ENCODE data around the gene GRWD1.
"Not testable (repeated sequence)": the region's sequence is repeated elsewhere in the genome, so short reads cannot be mapped to it uniquely, and the experiment has no call there.

GRWD1 gene

DNA sequence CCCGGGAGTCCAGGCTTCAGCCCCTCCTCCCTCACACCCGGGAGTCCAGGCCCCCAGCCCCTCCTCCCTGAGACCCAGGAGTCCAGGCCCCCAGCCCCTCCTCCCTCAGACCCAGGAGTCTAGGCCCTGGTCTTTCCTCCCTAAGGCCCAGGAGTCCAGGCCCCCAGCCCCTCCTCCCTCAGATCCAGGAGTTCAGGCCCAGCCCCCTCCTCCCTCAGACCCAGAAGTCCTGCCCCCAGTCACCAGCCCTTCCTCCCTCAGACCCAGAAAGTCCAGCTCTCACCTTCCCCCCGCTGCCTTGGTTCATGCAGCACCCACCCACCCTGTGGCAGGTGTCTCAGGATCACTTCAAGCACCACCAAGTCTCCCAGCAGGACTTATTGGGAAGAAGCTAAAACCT is 37.5 kb downstream of the GRWD1 start:
- Histone ChIP-seq H4K20me1 (ENCODE audit: insufficient read depth, low read length) (no peaks in the 10 kb centered on the region), H2AFZ (ENCODE audit: low read length) (no peak overlapping the region), H3K79me2 (ENCODE audit: insufficient read depth, low read length) (no peaks in the 10 kb centered on the region), H3K9me3 (ENCODE audit: low read length) (no peaks in the 10 kb centered on the region), H3K9me2 (ENCODE audit: low read depth, low read length) (no peaks in the 10 kb centered on the region), H3K4me2 (ENCODE audit: low read length) (no peak overlapping the region), H3K4me1 (ENCODE audit: insufficient read depth, low read length, severe bottlenecking) (no peaks in the 10 kb centered on the region), H3K27me3 (ENCODE audit: insufficient read depth, low read length) (no peaks in the 10 kb centered on the region), H3K9ac (ENCODE audit: low read length) (no peak overlapping the region), H3K27ac (ENCODE audit: low read depth, low read length, poor library complexity, severe bottlenecking) (no peak overlapping the region), H3K4me3 (ENCODE audit: low read depth, low read length, poor library complexity, severe bottlenecking) (no peak overlapping the region), H3F3A (ENCODE audit: insufficient read depth, low read length) (no peaks in the 10 kb centered on the region), H3K36me3 (ENCODE audit: insufficient read depth, low read length) (peaks cover 9% of the 10 kb centered on the region; the same call in 1 of the 2 replicates)
- TF ChIP-seq, protein P1, sequence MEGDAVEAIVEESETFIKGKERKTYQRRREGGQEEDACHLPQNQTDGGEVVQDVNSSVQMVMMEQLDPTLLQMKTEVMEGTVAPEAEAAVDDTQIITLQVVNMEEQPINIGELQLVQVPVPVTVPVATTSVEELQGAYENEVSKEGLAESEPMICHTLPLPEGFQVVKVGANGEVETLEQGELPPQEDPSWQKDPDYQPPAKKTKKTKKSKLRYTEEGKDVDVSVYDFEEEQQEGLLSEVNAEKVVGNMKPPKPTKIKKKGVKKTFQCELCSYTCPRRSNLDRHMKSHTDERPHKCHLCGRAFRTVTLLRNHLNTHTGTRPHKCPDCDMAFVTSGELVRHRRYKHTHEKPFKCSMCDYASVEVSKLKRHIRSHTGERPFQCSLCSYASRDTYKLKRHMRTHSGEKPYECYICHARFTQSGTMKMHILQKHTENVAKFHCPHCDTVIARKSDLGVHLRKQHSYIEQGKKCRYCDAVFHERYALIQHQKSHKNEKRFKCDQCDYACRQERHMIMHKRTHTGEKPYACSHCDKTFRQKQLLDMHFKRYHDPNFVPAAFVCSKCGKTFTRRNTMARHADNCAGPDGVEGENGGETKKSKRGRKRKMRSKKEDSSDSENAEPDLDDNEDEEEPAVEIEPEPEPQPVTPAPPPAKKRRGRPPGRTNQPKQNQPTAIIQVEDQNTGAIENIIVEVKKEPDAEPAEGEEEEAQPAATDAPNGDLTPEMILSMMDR (IDR thresholded peaks at IDR 0.05; ENCODE audit: low read length): no peak
- no peak for TF ChIP-seq EZH2 (IDR thresholded peaks at IDR 0.05; ENCODE audit: borderline replicate concordance, low read length)

DNA sequence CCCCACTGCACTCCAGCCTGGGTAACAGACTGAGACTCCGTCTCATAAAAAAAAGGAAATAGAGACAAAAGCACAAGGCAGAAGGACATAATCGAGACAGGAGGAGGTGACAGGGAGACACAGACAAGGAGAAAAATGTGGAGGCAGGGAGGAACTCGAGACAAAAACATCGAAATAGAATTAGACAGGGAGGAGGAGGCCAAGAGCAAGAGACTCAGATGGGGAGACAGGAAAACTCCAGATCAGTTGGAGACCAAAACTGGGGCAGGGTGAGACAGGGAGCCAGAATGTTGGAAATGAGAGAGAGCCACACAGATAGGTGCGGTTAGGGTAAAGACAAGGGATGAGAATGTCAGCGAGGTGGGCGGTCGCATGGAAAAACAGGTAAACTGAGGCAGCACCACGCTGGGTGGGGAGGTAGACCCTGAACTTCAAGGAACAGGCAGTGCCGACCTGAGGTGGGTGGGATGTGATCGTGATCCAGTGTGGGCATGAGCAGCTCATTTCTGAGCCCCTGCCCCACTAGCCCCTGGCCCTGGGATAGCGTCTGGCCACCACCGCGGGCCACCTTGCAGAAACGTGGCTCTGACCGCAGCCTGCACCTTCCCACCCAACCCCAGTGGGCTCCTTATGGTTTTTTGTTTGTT is 38.6 kb downstream of the GRWD1 start:
- Histone ChIP-seq H3F3A (ENCODE audit: insufficient read depth, low read length) (no peaks in the 10 kb centered on the region), H3K27me3 (ENCODE audit: insufficient read depth, low read length) (no peaks in the 10 kb centered on the region), H4K20me1 (ENCODE audit: insufficient read depth, low read length) (no peaks in the 10 kb centered on the region), H3K27ac (ENCODE audit: low read depth, low read length, poor library complexity, severe bottlenecking) (no peak overlapping the region), H3K79me2 (ENCODE audit: insufficient read depth, low read length) (no peaks in the 10 kb centered on the region), H3K9me2 (ENCODE audit: low read depth, low read length) (no peaks in the 10 kb centered on the region), H3K9ac (ENCODE audit: low read length) (no peak overlapping the region), H2AFZ (ENCODE audit: low read length) (no peak overlapping the region), H3K4me2 (ENCODE audit: low read length) (no peak overlapping the region), H3K4me3 (ENCODE audit: low read depth, low read length, poor library complexity, severe bottlenecking) (no peak overlapping the region), H3K36me3 (ENCODE audit: insufficient read depth, low read length) (peaks cover under 1% of the 10 kb centered on the region; the same call in 1 of the 2 replicates), H3K4me1 (ENCODE audit: insufficient read depth, low read length, severe bottlenecking) (no peaks in the 10 kb centered on the region), H3K9me3 (ENCODE audit: low read length) (no peaks in the 10 kb centered on the region)
- TF ChIP-seq, protein P1 (IDR thresholded peaks at IDR 0.05; ENCODE audit: low read length): no peak
- no peak for TF ChIP-seq EZH2 (IDR thresholded peaks at IDR 0.05; ENCODE audit: borderline replicate concordance, low read length)

DNA sequence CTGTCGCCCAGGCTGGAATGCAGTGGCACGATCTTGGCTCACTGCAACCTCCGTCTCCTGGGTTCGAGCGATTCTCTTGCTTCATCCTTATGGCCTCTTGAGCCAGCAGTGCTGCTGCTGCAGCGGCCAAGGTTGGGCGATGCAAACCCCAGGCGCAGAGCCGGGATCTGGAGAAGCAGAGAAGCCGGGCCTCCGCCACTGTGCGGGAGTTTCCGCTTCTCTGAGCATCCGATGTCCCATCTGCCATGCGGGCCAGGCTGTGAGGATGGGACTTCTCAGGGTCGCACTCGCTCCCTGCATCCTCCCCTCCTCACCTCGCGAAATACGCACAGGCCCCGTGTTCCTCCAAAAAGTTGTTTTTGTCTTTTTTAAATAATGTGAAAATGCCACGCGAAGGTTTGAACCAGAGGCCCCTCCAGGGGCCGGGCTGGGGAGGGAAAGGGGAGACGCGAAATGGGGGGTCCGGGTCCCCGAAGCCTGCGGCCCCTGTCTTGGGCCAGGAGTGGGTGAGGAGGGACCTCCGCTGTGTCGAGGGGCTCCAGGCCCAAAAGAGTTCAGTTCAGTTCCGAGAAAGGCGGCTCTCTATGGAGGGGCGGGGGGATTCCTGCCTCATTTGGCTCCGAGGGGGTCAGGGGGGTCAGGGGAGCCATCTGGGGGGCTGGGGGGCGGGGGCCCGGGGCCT is 39.3 kb downstream of the GRWD1 start:
- no peaks in the 10 kb centered on the region for H3K9me2 ChIP-seq (ENCODE audit: low read depth, low read length)
- H3K27ac ChIP-seq (ENCODE audit: low read depth, low read length, poor library complexity, severe bottlenecking): no peak overlapping the region
- H3K9ac ChIP-seq (ENCODE audit: low read length): no peak overlapping the region

DNA sequence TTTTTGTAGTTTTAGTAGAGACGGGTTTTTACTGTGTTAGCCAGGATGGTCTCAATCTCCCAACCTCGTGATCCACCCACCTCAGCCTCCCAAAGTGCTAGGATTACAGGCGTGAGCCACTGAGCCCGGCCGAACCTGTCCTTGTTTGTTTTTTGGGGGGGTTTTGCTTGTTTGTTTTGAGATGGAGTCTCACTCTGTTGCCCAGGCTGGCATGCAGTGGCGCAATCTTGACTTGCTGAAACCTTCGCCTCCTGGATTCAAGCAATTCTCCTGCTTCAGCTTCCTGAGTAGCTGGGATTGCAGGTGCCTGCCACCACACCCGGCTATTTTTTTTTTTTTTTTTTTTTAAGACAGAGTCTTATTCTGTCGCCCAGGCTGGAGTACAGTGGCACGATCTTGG is 40.9 kb downstream of the GRWD1 start:
- not testable (repeated sequence) for H3K4me2 ChIP-seq (ENCODE audit: low read length); H3K4me1 ChIP-seq (ENCODE audit: insufficient read depth, low read length, severe bottlenecking); H3K79me2 ChIP-seq (ENCODE audit: insufficient read depth, low read length); H3K4me3 ChIP-seq (ENCODE audit: low read depth, low read length, poor library complexity, severe bottlenecking); H3K36me3 ChIP-seq (ENCODE audit: insufficient read depth, low read length); H4K20me1 ChIP-seq (ENCODE audit: insufficient read depth, low read length); H3K9ac ChIP-seq (ENCODE audit: low read length); H2AFZ ChIP-seq (ENCODE audit: low read length); H3K9me2 ChIP-seq (ENCODE audit: low read depth, low read length); H3K9me3 ChIP-seq (ENCODE audit: low read length); H3F3A ChIP-seq (ENCODE audit: insufficient read depth, low read length); H3K27me3 ChIP-seq (ENCODE audit: insufficient read depth, low read length); H3K27ac ChIP-seq (ENCODE audit: low read depth, low read length, poor library complexity, severe bottlenecking)

More for the DNA sequence above, 39.3 kb downstream of the GRWD1 start:
- no peak for TF ChIP-seq EZH2 (IDR thresholded peaks at IDR 0.05; ENCODE audit: borderline replicate concordance, low read length)
- TF ChIP-seq, protein P1 (IDR thresholded peaks at IDR 0.05; ENCODE audit: low read length): no peak
- H4K20me1 ChIP-seq (ENCODE audit: insufficient read depth, low read length): no peaks in the 10 kb centered on the region
- no peak overlapping the region for H2AFZ ChIP-seq (ENCODE audit: low read length)
- no peaks in the 10 kb centered on the region for H3K36me3 ChIP-seq (ENCODE audit: insufficient read depth, low read length)
- H3K27me3 ChIP-seq (ENCODE audit: insufficient read depth, low read length): no peaks in the 10 kb centered on the region
- H3K79me2 ChIP-seq (ENCODE audit: insufficient read depth, low read length): no peaks in the 10 kb centered on the region
- no peak overlapping the region for H3K4me2 ChIP-seq (ENCODE audit: low read length)
- no peaks in the 10 kb centered on the region for H3F3A ChIP-seq (ENCODE audit: insufficient read depth, low read length)
- H3K9me3 ChIP-seq (ENCODE audit: low read length): no peaks in the 10 kb centered on the region
- H3K4me1 ChIP-seq (ENCODE audit: insufficient read depth, low read length, severe bottlenecking): no peaks in the 10 kb centered on the region
- no peak overlapping the region for H3K4me3 ChIP-seq (ENCODE audit: low read depth, low read length, poor library complexity, severe bottlenecking)
